Stomach (tissue), 4 donors: ENCODE measurements around the gene FAM3D.

Experiments
- CTCF ChIP-seq, 7 experiments: fragments of 450-650 bp in 4 of 7; fragments of 200-600 bp in 3 of 7; sonication (generic) in 3 of 7; IDR thresholded peaks; one replicate each; pipeline ENCODE4 v1.5.1; 2016 to 2019; ENCODE audit warnings: antibody characterized with exemption in 7 of 7, control low read depth in 2 of 7, mild to moderate bottlenecking in 1 of 7
- EP300 ChIP-seq: sonication (generic); formaldehyde crosslinking; IDR thresholded peaks from one replicate; pipeline ENCODE4 v1.6.1; 2017; ENCODE audit warnings: antibody characterized with exemption
- POLR2A ChIP-seq, 4 donors: fragments of 450-650 bp; IDR thresholded peaks; one replicate each; pipeline ENCODE4 v1.6.1; 2016; ENCODE audit warnings: antibody characterized with exemption in 4 of 4, control low read depth in 2 of 4, mild to moderate bottlenecking in 1 of 4, moderate library complexity in 1 of 4
- POLR2AphosphoS5 ChIP-seq, 3 donors: sonication (generic); formaldehyde crosslinking; IDR thresholded peaks; one replicate each; pipeline ENCODE4 v1.6.1; 2016; ENCODE audit warnings: antibody characterized with exemption in 3 of 3

GRCh38 chr3:58639001-58639400 lies 27.6 kb downstream of the FAM3D start:
- TF ChIP-seq EP300: no peak
- no peak for TF ChIP-seq CTCF (IDR thresholded peaks at IDR 0.05)
- no peak for TF ChIP-seq POLR2AphosphoS5 (IDR thresholded peaks at IDR 0.05)
- TF ChIP-seq POLR2A (IDR thresholded peaks at IDR 0.05): no peak
